GM12874 (cell line): ENCODE measurements around the gene DHH.

Experiments used
- TF ChIP-seq, protein P1 (sequence below): IDR thresholded peaks from 2 replicates; pipeline ENCODE4 v1.5.1; 2011; ENCODE audit warnings: low read depth, mild to moderate bottlenecking, control low read depth, low read length, moderate library complexity; ENCODE audit not compliant: insufficient read depth

Gene DHH

DNA sequence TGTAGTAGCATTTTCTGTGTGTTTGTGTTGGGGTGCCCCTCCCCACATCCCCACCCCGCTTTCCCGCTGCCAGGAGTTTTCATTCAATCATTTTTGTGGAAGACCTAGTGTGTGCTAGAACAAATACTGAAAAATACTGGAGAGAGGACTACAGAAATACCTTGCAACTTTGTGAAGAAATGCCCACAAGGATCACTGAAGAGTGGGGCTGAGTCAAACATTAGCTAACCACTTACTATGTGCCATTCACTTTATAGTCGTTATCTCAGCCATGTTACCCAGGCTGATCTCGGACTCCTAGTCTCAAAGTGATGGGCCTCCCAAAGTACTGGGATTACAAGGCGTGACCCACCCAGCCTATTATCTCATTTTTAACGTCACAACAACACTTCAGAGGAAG, 16.6 kb upstream of the DHH start:
- TF ChIP-seq, protein P1, sequence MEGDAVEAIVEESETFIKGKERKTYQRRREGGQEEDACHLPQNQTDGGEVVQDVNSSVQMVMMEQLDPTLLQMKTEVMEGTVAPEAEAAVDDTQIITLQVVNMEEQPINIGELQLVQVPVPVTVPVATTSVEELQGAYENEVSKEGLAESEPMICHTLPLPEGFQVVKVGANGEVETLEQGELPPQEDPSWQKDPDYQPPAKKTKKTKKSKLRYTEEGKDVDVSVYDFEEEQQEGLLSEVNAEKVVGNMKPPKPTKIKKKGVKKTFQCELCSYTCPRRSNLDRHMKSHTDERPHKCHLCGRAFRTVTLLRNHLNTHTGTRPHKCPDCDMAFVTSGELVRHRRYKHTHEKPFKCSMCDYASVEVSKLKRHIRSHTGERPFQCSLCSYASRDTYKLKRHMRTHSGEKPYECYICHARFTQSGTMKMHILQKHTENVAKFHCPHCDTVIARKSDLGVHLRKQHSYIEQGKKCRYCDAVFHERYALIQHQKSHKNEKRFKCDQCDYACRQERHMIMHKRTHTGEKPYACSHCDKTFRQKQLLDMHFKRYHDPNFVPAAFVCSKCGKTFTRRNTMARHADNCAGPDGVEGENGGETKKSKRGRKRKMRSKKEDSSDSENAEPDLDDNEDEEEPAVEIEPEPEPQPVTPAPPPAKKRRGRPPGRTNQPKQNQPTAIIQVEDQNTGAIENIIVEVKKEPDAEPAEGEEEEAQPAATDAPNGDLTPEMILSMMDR: no peak

DNA sequence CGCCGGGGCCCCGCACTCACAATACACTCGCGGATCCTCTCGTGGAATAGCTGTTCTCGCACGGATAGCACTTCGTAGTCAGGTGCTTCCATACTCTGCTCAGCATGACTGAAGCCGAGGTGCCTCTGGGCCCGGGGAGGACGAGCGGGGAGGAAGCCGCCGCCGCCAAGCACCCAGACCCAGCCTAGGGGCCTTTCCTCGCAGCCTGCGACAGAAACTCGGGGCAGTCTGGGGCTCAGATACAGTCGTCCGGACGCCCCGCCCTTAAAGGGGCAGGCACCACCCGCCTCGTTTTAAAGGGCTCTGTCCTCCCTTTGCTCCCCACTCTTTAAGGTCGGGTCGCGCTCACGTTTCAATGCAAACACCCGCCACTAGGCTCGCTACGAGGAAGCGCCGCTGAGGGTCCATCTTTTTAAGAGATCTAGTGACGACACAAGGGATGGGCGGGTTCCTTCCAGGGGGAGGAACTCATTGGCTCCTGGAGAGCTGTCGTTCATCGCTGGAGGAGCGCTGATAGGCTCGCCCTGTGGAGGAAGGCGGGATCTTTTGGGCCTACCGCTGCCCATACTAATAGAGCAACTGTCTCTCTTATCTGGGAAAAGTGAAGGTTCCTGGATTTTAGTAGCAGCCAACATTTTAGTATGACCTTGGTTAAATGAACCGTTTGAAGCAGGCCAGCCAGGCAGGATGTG, 16.0 kb upstream of the DHH start, which contains the start of gene LMBR1L:
Gene LMBR1L, minus strand, starts transcription at position 384 of the 692 bp plus-strand sequence. Its CDS starts 292 bp downstream, at position 92.
- TF ChIP-seq, protein P1: peak; percentile 47

DNA sequence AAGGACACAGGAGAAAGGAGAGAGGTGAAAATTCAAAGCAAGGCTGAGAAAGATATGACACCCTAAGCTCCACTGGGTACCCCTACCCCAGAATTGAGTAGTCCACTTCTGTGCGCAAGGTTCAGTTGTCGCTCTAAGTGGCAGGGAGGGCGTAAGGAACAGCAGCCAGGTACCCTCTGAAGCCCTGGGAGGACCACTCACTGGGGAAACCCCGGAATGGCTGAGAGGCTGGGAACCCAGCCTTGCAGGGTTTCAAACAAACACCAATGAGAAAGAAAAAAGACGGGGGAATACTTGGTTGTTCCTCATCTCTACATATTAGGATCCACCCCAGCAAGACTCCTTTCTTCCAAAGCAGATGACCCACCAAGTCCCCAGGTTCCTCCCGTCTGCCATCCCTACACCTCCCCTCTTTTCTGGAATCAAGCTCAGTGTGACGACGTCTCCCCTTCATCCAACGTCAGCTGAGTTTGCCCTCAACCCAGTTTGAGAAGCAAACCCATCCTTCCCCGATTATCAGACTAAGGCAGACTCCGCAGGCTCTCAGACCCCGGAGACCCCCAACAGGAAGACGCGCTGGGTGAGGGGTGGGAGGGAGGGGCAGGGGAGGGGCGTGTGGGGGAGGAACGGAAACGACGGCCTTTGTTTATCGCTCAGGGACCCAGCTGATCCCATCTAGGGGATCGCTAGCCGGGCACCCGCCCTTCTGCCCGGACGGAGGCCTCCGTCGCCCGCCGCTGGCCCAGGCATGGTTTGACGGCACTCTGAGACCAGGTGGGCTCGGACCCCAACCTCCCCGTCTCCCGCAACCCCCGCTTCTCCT, 15.3 kb upstream of the DHH start:
- TF ChIP-seq, protein P1: no peak

DNA sequence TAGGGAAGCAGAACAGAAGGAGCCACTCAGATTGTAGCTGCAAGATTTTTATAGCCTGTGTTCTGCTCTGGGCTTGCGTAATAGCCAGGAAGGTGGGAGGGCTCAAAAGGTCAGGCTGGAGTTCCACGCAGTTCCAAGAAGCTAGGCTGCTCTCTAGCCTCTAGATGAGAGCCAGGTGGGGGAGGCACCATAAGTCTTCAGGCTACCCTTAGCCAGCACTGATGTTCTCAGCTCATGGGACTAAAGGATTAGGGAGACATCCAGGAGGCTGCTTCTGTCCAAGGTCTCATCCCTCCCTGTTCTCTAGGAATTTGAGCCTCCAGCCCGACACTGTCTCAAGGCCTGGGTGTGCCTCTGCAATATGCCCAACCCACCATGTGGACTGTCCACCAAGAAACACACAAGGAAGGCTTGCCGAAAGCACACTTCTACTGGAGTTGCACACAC, 14.4 kb upstream of the DHH start:
- TF ChIP-seq, protein P1: no peak

DNA sequence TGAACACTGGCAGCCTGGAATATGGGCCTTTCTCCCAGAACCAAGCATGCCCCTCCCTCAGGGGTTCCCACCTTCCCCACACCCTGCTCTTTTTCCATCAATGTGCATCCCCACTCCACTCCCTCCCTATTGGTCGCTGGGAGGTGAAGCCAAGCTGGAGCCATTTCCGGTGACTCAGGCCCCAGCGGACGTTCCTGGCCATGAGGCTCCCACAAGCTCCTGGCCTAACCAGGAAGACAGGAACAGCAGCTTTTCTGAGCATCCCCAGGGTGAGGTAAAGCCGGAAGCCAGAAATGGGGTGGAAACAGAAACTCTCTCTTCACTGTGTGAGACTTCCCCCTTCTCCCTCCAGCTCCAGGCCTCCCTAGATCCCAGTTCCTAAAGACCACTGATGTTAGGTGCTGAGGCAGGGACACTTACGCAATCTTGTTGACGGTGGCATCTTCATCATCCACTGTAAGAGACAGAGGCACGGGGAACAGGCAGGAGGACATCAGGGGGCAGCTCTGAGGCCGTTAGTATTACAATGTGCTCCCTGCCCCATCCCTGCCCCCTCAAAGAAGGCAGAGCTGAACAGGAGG, 11.0 kb upstream of the DHH start:
- TF ChIP-seq, protein P1: no peak

DNA sequence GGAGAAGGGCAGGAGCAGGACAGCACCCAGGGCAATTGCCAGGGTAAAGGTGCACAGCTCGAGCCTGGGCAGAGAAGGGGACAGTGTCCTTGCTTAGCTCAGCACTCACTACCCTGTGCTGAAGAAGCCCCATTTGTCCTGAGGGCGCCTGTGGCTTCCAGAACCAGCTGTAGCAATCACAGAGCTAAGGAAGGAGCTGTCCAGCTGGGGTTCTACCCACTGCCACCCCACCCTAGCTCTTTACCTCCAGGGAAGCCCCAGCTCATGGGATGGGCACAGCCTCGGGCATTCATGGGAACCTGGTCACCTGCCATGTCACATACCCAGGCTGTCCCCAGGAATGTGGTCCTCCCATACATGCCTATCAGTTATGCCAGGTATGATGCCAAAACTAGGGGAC, 10.2 kb upstream of the DHH start:
- TF ChIP-seq, protein P1: no peak

DNA sequence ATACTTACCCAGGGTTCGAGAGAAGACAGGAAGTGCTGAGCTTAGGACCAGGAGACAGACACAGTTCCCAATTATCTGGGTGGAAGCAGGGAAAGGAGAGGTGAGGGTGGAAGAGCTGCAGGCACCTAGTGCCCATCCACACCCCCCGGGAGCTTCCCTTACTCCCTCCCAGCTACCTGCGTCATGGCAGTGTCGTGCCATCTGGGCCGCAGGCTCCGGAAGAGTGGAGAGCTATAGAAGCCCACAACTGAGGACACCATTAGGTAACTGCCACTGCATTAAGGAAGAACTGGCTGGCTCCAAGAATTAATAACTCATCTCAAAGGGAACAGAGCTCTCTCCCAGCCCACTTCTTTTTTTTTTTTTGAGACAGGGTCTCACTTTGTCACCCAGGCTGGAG, 5.8 kb upstream of the DHH start:
- TF ChIP-seq, protein P1: no peak
